NOMO-1 treated with dmso at 0.1 percent for 144 hours (cell line): ENCODE results near the gene CBFA2T2.

Experiments used
- DNase-seq: peaks from one replicate; lab custom pipeline; 2025; ENCODE audit not compliant: unreplicated experiment; lab: John Stamatoyannopoulos, UW

CBFA2T2 gene

DNA sequence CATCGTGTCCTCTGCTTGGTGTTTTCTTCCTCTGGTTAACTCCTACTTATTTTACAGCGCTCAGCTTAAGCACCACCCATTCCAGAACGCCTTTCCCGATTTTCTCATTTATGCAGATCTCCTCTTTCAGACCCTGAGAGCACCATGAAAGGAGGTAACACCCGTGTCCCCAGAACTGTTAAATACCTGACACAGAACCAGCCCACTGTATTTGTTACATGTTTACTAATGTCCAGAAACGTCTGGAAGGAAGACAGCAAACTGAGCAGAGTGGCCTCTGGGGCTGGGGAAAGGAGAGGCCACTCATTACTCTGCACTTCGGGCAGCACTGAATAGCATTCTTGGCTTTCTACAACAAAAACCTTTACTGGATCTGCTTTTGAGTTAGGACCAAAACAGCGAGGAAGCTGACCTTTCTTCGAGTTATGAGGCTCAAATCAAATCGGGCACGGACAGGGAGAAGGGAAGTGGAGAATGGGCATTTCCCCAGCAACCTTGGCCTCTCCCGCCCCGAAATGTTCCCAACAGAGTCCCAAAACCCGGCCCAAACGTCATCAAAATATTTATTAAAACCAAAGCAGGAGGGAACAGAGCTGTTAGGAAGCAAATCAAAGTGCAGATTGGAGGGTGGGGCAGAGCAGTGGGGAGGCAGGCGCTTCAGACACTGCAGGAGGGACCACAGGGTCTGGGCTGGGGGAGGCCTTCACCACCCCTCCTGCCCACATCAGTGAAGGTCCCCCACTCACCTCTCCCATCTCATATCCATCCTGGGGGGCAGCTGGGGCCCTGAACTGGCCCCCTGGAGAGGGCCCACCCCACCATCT is 185.5 kb downstream of the CBFA2T2 start:
- no peak for DNase-seq

DNA sequence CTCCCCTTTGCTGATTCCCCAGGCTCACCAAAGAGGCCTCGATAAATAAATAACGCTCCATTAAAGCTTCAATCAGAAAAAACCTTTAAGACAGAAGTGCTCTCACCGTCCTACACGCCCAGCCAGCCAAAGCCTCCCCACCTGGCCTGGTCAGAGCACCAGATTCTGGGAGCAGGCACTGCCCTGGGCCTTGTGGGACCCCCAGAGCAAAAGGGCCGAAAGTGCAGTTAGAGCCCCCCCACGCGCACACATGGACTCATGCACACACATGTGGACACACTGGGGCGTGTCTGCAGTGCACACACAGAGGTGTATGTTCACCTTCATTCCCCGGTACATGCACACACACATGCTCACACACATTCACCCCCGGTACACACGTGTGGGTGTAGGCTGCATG is 186.2 kb downstream of the CBFA2T2 start:
- DNase-seq: no peak

DNA sequence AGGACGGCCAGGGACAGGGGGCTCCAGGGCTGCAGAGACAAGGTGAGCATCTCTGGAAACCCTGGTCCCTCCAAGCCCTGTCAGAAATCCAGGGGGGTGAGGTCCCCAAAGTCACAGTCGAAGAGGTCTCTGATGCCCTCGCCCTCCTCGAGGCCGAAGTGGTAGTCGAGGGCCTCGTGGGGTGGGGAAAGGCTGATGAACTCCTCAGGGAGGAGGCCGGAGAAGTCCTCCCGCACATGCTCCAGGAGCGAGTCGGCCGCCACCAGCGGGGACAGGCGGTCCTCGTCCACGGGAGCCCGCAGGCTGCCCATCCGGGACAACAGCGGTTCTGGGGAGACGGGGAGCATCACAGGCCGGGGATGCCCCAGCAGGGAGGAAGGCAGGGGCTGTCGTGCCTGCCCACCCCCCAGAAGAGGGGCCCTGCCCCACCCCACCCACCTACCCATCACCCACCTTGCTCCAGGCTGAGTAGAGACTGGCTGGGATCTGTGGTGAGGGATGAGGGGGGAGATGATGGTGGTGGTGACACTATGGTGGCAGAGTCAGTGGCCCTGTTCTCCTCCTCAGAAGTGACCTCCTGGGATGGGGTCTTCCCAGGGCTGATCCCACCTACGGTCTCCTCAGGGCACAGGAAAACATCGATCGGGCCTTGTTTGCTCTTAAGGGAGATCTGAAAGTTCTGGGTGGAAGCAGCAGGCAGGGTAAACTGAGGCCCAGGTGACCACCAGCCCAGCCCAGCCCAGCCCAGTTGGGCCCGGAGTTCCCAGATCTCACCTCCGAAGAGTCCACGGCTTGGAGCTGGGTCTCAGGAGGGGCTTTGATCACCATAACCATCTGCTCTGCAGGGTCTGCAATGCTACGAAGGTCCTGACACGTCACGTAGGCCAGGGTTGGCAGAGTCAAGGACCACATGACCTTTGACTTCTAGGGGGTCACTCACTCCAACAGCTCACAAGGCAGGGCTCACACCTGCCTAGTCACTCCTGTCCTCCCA is 187.1 kb downstream of the CBFA2T2 start:
- DNase-seq: no peak

DNA sequence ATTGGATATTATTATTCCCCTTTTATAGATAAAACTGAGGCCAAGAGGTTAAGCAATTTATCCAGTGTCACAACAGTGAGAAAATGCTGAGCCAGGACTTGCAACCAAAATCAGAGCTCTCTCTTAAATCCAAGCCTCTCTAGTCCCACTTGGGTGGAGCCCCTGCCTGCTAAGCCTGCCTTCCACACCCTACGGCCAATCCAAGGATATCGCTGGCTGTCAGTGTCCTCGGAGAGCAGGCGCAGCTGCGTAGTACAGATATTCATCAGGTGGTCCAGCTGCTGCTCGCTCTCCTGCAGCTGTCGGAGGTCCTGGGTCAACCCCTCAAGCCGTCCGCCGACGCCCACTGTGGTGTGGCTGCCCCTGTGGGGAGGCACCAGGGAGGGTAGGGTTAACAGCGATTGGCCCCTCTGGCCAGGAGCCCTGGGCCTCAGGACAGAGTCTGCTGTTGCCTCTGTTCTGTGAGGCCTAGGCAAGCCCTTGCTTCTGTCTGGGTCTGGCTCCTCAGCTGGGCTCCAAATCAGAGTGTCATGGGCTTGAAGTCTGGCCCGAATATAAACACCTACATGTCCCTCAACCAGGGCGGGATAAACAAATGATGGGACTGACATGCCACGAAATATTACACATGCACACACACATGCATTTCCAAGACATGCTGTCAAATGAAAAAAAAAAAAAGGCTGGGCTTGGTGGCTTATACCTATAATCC is 188.3 kb downstream of the CBFA2T2 start:
- DNase-seq: no peak

DNA sequence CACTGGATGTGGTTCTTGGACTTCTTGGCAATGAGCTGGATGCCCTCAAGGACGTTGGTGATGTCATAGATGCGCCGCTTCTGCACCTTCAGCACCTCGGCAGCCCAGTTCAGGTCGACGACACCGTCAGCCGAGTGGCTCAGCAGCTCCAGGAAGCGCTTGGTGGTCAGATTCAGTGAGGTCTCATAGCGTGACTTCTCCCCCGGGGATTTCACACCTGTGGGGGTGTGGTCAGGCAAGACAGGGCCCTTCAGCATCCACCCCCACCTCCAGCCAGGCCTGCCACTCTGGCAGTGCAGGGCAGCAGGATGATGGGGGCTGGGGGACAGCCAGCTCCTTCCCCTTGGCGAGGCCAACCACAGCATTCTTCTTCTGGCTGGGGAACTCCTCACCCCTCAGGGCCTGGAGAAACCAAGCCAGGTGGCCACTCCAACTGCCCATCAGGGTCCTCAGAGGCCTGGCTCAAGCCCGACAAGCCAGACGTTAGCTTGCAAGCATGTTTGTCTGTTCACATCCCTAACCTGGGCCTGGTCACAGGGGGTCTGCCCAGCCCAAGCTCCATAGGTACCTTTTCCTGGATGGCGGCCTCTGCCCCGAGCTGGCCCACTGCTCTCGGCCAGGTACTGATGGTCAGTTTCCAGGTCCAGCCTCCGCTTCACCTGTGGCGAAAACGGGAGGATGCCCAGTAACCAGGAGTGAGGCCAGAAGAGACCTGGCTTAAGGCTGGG is 190.0 kb downstream of the CBFA2T2 start:
- DNase-seq: no peak

DNA sequence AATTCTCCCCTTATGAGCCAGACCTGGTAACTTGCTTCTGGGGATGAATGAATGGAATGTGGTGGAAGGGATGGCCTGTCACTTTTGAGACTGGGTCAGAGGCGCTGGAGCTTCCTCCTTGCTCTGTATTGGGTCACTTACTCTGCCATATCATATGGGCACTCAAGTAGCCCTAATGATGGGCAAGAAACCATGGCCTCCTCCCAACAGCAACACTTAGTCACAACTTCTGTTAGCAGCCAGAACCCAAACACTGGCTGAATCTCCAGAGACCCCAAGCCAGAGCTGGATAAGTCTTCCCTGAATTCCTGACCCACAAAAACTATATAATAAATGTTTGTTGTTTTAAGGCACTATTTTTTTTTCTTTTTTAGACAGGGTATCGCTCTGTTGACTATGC is 190.8 kb downstream of the CBFA2T2 start:
- no peak for DNase-seq

DNA sequence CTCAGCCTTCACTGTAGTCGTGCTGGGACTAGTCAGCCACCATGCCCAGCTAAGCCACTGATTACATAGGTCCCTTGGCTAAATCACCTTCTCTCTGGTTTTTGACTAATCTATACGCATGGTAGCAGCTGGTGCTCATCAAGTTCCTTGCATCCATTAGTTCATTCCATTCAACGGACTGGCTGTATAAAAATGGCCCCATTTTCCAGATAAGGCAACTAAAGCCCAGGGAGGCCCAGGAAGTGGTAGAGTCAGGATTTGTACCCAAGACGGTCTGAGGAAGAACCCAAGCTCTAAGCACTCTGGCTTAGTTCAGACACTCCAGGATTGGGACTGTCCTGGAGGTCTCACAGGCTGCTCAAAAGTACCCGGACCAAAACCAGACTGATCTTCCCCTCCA is 191.4 kb downstream of the CBFA2T2 start:
- DNase-seq: no peak

DNA sequence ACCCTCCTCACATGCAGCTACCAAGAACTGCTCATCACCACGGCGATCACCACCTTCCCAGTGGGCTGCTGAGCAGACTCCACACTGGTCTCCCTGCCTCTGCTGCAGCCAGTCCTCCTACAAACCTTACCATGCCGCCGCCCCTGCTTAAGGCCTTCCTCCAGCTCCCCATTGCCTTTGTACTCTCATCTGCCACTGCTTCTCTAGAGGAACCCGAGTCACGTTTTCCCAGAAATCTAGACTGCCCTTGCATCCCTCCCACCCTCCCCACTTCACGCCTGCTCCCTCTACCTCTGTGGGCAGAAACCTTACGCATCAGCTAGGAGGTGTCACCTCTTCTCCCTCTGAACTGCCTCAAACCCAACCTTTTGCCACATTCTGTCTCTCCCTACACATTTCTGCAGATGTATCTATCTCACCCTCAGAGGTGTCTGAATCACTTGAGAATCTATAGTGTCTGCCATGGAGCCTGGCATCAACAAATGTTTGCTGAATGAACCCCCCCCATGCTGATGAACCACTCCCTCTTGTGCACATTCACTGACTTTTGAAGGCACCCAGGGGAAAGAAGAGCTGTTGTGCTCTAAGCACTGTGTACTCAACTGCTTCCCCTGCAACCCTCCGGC is 191.9 kb downstream of the CBFA2T2 start:
- no peak for DNase-seq

DNA sequence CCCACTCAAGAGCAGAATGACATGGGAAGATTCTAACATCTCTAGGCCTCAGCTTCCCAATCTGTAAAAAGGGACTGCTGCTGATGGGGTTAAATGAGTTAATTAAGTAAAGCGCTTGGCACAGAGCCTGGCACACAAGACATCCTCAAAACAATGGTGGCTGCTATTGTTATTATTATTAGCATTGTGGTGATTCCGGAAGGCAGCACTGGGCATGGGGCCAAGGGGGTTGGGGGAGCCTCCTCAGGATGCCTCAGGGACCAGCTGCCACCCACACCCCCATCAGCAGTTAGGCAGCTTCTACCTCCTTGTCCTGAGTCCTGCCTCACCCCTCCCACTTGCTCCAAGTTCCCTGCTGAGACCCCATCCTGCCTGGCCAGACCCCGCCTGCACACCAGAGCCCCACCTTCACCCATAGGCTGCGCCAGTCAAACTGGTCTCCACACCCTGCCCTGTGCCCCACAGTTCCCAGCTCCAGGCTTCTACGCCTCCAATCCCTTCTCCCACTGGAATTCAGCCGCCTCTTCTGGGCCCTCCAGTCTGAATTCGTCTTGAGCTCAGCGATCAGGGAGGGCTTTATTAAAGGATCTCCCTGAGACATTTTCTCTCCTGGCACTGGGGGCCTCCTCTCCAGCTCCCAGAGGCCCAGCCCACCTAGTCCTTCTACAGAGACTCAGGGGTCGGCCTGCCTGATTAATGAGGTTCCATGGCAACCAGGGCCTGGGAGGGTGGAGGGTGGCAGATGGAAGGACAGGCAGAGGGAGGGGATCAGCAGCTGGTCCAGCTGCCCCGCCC is 194.8 kb downstream of the CBFA2T2 start:
- DNase-seq: no peak

DNA sequence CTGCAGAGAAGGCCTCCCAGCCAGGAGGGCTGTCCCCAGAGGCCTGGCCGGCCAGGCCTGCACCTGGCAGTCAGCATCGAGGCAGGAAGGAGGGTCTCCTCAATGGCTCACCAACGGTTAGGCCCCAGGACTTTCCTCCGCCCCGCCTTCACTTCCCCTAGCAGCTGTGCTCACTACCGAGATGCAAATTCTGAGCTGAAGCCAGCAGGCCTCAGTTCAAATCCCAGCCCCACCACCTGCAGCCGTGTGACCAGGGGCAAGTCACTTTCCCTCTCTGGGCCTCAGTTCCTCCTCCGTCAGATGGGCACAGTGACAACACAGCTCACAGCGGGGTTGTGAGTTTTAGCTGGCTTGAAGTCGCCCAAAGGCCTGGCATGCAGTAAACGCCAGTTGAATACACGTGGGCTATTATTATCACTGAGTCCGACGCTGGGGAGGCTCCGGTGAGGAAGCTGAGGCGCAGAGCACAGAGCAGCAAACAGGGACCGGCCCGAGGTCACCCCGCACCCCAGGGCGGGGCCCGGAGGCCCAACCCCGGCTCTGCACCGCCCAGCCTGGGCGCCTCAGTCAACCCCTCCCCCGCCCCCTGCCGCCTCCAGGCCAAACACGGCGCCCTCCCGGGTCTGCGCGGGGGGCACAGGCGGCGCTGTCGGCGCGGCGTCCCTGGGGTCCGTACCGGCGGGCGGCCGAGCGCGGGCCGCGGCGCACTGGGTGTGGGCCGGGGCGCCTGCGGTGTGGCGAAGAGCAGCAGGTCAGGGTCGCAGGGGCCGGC is 195.6 kb downstream of the CBFA2T2 start:
- DNase-seq: peak; percentile 35

DNA sequence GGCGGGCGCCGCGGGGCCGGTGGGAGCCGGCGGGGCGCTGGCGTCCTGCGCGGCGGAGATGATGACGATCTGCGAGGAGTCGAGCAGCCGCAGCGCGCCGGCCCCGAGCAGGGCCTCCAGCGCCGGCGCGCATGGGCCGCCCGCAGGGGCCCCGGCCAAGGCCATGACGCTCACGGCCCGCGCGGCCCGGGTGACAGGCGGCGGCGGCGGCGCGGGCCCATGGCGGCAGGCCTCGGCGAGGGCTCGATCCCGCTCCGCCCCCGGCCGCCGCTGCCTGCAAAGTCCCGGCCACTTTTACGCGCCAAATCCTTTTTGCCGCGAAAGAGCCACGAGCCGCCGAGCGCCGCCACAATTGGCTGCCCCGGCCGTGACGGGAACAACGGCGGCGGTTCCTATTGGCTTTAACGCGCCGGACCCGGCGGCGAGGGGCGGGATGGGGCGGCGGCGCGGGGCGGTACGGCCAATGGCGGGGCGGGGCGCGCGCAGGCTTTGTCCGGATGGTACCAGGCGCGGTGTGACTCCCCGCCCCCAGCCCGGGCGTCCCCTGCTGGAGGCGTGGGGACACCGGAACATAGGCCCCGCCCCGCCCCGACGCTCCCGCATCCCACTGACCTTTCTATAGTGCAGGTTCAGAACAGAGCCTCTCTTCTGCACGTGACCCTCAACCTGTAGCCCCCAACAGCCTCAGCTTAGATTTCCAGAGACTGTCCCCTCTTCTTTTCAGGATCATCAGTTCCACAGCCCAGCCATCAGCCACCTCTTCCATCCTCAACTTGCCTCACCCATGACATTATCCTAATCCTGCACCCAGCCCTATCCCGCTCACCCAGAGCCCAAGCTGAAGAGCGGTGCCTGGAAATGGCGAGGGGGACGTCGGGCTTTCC is 196.4 kb downstream of the CBFA2T2 start, which contains the start of gene E2F1:
Gene E2F1 (minus strand): TSS at position 286 of the 884 bp plus-strand sequence. CDS start 121 bp downstream, at position 165.
- DNase-seq: peak; percentile 93

DNA sequence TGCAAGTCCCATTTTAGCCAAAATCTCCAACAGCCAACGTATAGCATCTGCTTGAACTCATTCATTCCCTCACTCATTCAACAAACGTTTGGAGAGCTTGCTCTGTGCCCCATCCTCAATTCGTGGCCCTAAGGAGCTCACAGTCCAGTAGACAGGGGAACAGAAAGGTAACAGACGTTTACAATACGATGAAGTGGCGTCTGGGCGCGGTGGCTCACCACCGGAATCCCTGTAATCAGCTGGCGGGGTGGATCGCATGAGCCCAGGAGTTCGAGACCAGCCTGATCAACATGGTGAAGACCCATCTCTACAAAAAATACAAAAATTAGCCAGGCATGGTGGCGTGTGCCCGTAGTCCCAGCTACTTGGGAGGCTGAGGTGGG is 197.1 kb downstream of the CBFA2T2 start:
- no peak for DNase-seq

DNA sequence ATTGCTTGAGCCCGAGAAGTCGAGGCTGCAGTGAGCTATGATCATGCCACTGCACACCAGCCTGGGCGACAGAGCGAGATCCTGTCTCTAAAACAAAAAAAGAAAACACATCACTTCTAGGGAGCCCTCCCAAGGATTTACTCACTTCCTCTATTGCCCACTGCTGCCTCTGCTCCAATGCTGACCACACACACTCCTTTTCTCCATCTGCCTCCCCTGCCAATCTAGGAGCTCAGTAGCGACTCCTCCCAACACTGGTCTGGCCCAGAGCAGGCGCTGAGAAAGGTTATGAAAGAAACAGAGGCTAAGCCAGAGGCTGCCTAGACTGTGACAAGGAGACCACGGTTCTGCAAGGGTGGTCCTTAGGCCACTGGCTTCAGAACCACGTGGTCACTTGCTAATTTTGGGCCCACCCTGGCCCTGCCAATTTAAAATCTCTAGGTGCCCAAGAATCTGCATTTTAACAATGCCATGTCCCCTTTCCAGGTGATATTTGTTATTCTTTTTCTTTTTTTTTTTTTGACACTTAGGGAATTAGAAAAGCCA is 197.5 kb downstream of the CBFA2T2 start:
- DNase-seq: peak; percentile 95

DNA sequence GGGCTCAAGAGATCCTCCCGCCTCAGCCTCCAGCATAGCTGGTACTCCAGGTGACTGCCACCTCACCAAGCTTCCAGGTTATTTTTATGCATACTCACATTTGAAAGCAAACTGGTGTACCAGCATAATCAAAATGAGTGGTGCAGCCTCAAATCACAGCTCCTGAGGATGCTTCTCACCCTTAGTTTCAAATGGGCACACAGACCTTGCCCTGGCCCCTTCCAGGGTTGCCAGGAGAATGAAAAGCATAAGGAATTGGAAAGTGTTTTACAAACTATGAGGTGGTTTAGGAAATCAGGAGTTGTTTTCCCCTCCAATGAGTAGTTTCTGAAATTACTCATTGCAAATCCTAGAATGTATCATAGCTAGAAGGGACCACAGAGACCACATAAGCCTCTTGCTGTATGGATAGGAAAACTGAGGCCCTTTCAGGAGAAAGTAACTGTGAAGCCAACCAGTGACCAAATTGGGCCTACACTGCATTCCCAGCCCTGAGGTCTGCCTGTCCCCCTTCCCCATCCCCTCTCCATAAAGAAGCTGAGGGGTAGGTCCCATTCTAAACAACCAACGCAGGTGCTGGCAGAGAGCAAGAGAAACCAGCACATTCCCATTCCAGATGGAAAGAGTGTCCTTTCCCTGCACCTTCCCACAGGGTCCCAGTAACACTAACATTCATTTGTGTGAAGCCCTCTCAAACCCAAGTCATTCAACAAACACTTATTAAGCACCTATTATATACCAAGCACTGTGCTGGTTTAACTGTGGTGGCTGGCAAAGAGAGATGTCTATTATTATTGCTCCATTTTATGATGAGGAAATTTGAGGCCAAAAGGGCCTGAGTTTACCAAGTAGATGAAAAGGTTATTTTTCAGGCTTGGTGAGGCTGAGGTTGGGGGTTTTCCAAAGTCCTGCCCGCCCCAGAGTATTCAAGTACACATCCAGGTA is 198.4 kb downstream of the CBFA2T2 start:
- no peak for DNase-seq

DNA sequence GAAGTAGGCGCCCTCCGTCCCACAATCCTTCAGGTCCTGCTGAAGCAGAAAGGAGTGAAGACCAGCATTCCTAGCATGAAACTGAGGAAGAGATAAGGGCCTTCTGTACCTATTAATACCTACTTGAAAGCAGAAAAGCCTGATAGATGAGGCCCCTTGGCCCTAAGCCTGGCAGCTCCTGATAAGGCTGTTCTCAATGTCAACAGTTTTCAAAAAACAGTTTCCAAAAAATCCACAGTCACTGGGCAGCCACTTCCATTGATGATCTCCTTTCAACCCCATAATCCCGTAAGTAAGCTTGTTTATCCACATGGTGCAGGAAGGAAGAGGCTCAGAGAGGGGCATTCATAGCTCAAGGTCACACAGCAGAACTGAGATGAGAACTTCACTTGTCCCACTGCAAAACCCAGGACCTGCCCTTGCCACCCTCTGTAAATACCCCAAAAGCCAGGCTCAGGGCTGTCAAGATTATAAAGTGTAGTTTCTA is 199.1 kb downstream of the CBFA2T2 start:
- no peak for DNase-seq

DNA sequence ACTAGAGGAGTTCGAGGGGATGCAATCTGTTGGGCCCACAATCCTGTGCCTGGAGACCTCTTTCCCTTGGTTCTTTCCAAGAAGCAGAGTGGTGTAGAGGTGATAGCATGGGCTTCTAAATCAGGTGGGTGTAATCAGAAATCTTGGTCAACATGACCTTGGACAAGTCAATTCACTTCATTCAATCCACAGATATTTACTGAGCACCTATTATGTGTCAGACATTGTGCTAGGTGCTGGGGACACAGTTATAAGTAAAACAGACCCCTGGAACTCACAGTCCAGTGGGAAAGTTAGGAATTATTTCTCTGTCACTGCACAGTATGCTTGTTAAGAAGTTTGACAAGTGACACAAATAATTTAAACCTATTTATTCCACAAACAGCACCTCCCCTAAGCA is 199.6 kb downstream of the CBFA2T2 start:
- no peak for DNase-seq
